ENCODE data around the gene ALS2CL. TPM values are rescaled to one million over a fixed set of nuclear protein-coding genes. Genes with fewer than 3 reads are reported as not detected.
A peak's percentile ranks its signal among the peaks of the same experiment; 100 is the strongest.

ALS2CL gene
- total RNA-seq, 4 donors from 2014 or later = 3.7 to 30.6 (median 6.7) TPM

DNA sequence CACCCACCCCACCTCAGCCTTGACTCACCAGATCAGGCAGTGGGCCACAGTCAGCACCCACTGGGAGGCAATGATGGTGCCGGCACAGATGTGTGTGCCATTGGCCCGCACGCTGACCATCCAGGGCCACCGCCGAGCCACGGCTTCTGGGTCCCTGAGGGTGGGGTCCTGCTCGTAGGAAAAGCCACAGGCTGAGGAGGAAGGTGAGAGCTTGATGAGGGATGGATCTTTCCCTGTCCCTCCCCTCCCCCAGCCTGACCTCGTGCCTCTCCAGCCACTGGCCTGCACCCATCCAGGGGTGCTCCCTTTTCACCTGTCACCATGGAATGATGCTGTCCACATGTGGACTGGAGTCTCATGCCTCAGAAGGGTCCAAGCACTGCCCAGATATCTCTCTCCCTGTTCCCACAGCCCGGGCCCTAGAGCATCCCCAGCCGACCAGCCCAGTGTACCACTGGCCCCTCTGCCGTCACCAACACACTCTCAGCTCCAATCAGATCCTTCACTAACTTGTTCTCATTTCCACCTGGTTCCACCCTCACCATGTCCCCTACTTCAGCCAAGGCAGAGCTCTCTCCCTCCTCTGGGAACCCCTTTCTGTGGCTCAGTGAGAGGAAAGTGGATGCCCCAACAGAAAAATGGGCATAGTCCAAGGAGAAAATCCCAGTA, 22.2 kb upstream of the ALS2CL start:
- TF ChIP-seq, protein P1, sequence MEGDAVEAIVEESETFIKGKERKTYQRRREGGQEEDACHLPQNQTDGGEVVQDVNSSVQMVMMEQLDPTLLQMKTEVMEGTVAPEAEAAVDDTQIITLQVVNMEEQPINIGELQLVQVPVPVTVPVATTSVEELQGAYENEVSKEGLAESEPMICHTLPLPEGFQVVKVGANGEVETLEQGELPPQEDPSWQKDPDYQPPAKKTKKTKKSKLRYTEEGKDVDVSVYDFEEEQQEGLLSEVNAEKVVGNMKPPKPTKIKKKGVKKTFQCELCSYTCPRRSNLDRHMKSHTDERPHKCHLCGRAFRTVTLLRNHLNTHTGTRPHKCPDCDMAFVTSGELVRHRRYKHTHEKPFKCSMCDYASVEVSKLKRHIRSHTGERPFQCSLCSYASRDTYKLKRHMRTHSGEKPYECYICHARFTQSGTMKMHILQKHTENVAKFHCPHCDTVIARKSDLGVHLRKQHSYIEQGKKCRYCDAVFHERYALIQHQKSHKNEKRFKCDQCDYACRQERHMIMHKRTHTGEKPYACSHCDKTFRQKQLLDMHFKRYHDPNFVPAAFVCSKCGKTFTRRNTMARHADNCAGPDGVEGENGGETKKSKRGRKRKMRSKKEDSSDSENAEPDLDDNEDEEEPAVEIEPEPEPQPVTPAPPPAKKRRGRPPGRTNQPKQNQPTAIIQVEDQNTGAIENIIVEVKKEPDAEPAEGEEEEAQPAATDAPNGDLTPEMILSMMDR (IDR thresholded peaks at IDR 0.05) = no peak
- ATAC-seq (ENCODE audit: low FRiP score) (no peak), DNase-seq (ENCODE audit: low spot score) (peak; percentile 17)

DNA sequence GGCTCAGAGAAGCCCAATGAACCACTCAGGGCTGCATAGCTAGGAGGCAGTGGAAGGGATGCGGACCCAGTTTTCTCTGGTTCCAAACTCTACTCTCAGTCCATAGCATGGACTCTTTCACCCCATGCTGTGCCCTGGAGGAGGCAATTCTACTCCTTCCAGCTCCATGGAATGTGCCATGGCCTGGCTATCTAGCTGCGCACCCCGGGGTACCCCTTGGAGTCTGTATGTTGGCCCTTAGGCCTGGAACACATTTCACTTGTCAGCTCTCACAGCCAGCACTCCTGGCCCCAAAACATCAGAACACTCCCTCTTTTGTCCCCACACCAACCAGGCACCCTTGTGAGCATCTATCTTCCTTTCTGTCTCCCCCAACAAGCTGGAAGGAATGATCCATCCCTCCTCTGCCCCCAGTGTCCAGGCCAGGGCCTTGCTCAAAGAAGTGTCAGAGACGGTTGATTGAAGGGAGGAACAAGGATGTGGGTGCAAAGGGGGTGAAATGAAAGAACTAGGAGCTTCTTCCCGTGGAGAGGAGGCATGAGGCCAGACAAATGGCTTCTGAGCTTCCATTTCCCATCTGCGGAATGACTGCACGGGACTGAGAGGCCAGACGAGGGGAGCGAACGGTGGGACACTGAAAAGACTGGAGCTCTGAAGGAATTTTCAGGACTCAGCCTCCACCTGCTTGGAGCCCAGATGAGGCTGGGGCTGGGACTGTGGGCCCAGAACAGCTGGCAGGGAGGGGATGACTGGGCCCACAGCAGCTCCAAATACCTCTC, 21.4 kb upstream of the ALS2CL start:
- ATAC-seq (ENCODE audit: low FRiP score) (no peak), DNase-seq (ENCODE audit: low spot score) (peak; percentile 3)
- TF ChIP-seq, protein P1 (IDR thresholded peaks at IDR 0.05) = no peak

DNA sequence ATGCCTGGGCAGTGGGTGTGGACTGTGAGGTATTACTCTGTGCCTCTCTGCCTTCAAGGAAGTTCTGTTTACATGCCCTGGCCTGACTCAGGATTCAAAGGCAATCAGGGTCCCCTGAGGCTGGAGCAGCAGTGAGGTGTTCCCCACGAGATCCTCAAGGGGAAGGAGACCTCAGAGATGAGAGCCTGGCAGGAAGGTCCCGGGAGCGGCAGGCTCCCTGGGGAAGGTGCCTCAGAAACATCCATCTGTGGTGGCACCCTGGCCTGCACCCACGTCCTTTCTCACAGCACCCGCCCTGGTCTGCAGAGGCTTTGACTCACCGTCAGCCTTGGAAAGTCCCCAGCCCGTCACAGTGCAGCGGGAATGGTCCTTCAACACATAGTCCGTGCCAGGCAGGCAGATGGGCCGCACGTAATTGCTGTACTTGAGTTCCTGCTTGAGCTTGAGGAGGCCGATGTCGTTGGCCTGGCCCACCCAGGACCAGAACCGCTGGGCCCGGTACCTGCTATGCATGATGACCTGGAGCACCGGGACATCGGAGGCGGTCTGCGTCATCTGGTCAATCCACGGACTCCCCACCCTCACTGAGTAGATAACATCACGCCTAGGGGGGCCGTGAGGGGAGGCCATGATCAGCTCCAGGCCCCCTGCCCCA, 20.5 kb upstream of the ALS2CL start:
- ATAC-seq (ENCODE audit: low FRiP score) (no peak), DNase-seq (ENCODE audit: low spot score) (no peak)
- TF ChIP-seq, protein P1 (IDR thresholded peaks at IDR 0.05) = no peak

DNA sequence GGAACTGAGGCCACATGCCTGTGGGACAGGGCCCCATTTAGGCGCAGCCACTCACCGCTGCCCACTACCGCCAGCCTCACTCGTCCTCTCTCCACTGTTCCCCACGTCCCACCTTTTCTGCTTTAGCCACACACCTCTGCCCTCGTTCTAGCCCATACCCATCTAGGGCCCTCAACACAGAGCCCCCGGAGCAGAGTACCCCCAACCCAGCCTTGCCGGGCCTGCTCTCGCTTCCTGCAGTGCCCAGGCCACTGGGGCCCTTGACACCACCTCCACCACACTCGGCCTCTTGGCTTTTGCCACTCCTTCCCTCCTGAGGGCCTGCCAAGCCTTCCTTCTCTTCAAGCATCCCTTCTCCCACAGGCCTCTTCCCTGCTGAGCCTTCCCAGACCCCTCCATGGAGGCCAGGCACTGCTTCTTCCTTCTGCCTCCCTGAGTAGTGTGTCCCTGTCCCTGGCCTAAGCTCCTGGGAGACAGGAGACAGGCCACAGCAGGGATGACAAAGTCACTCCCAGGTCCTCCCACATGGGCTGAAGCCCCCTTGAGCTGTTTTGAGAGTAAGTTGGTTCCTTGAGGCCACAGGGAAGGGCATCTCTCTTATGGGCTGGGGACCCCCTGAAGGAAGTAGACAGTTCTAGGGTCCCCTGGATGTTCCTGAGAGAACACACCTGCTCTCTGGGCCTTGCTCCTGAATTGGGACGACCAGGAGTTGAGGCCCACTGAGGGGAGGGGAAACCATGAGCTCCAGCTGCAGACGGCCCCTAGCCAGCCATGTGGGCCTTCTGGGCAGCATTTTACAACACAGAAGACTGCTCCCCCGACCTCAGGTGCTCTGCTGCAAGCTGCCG, 19.8 kb upstream of the ALS2CL start:
- TF ChIP-seq, protein P1 (IDR thresholded peaks at IDR 0.05) = no peak
- ATAC-seq (ENCODE audit: low FRiP score) (no peak), DNase-seq (ENCODE audit: low spot score) (no peak)

DNA sequence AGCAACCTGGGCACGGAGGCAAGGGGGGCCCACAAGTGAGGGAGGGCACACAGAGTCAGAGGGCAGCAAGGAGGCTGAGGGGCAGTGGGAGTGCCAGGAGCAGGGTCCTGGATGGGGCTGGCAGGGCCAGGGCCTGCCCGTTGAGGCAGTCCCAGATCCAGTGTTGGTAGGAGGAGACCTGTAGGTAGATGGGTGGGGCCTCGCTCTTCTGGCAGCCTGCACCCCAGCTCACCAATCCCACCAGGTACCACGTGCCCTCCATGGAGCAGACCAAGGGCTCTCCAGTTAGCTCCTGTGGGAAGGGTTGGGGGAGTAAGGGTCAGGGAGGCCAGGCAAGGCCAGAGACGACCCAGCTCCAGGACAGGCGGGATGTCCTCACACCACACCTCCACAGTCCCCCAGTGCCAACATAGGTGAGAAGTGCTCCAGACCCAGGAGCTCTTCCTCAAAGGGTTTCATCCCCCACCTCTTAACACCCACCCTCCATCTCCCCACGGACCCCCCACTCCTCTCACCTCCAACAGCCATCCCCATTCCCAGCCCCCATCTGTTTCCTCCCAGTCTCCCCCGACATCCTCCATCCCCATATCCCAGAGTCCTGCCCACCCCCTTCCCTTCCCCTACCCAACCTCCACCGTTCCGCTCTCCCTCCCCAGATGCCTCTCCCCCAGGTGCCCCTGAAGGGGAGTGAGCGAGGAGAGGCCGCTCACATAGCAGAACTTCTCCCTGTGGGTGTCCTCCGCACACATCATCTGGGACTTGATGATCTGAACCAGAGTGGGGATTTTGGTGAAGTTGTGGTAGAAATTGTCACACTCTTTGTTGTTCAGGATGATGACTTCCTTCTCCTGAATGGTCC, 18.9 kb upstream of the ALS2CL start:
- DNase-seq (ENCODE audit: low spot score) (no peak), ATAC-seq (ENCODE audit: low FRiP score) (no peak)
- TF ChIP-seq, protein P1 (IDR thresholded peaks at IDR 0.05) = no peak

DNA sequence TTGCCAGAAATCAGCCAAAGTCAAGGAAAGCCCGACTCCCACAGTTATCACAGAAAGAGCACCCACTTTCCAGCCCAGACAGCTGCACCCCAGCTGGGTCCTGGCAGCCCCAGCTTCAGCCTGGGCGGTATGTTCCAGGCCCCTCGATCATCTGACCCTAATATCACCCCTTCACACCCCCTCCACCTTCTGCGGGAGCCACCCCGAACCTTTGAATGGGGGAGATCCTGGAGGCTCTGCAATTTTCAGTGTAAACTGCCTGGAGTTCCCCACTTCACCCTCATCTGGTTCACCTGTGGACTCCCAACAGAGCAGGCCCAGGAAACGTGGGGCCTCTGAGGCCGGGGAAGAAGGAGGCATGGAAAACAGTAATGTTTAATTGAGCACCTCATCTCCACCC, 18.3 kb upstream of the ALS2CL start:
- DNase-seq (ENCODE audit: low spot score) (no peak), ATAC-seq (ENCODE audit: low FRiP score) (no peak)
- TF ChIP-seq, protein P1 (IDR thresholded peaks at IDR 0.05) = no peak
